MM.1S (cell line): Measurements from ENCODE around the gene ZBTB12.
A peak's percentile ranks its signal among the peaks of the same experiment; 100 is the strongest.

ENCODE experiments used
- DNase-seq: peaks from one replicate; pipeline ENCODE4 v3.0.0-alpha.2; 2015
- H2AFZ ChIP-seq: fragments of 300-600 bp; sonication (generic); 2 replicates; pipeline ENCODE4 v1.6.0; 2016; ENCODE audit warnings: antibody characterized with exemption, low read length
- H3F3A ChIP-seq: fragments of 300-600 bp; sonication (generic); 2 replicates; pipeline ENCODE4 v1.6.1; 2016; ENCODE audit warnings: mild to moderate bottlenecking, antibody characterized with exemption, low read length, moderate library complexity, mixed read lengths; ENCODE audit not compliant: insufficient read depth
- H3K27ac ChIP-seq: fragments of 300-600 bp; sonication (generic); 2 replicates; pipeline ENCODE4 v1.5.1; 2016; ENCODE audit warnings: mild to moderate bottlenecking, low read length
- H3K27me3 ChIP-seq: fragments of 300-600 bp; sonication (generic); replicated peaks from 2 replicates; pipeline ENCODE4 v1.6.0; 2016; ENCODE audit warnings: low read length; ENCODE audit not compliant: insufficient read depth
- H3K36me3 ChIP-seq: fragments of 300-600 bp; sonication (generic); replicated peaks from 2 replicates; pipeline ENCODE4 v1.6.1; 2016; ENCODE audit warnings: mild to moderate bottlenecking, low read length, mixed read lengths; ENCODE audit not compliant: insufficient read depth
- H3K4me1 ChIP-seq: fragments of 300-600 bp; sonication (generic); 2 replicates; pipeline ENCODE4 v1.6.1; 2016; ENCODE audit warnings: low read length, mixed read lengths
- H3K4me2 ChIP-seq: fragments of 300-600 bp; sonication (generic); 2 replicates; pipeline ENCODE4 v1.6.0; 2016; ENCODE audit warnings: low read depth, low read length
- H3K4me3 ChIP-seq: fragments of 300-600 bp; sonication (generic); 2 replicates; pipeline ENCODE4 v1.5.1; 2016; ENCODE audit warnings: low read length, mixed read lengths
- H3K79me2 ChIP-seq: fragments of 300-600 bp; sonication (generic); 2 replicates; pipeline ENCODE4 v1.6.1; 2016; ENCODE audit warnings: mixed run types, low read length, mixed read lengths
- H3K9ac ChIP-seq: fragments of 300-600 bp; sonication (generic); 2 replicates; pipeline ENCODE4 v1.6.1; 2016; ENCODE audit warnings: low read length, mixed read lengths
- H3K9me2 ChIP-seq: fragments of 300-600 bp; sonication (generic); replicated peaks from 2 replicates; pipeline ENCODE4 v1.6.1; 2016; ENCODE audit warnings: mild to moderate bottlenecking, low read length, mixed read lengths; ENCODE audit not compliant: insufficient read depth
- H3K9me3 ChIP-seq: fragments of 300-600 bp; sonication (generic); replicated peaks from 2 replicates; pipeline ENCODE4 v1.6.1; 2016; ENCODE audit warnings: mild to moderate bottlenecking, low read length, mixed read lengths; ENCODE audit not compliant: insufficient read depth
- H4K20me1 ChIP-seq: fragments of 300-600 bp; sonication (generic); 2 replicates; pipeline ENCODE4 v1.6.1; 2016; ENCODE audit warnings: mild to moderate bottlenecking, low read length, moderate library complexity, mixed read lengths; ENCODE audit not compliant: insufficient read depth
- EZH2 ChIP-seq: fragments of 300-600 bp; sonication (generic); optimal IDR thresholded peaks from 2 replicates; pipeline ENCODE3; 2017; ENCODE audit warnings: low read depth, mild to moderate bottlenecking, antibody characterized with exemption, low read length, mixed read lengths
- EZH2phosphoT487 ChIP-seq: fragments of 300-600 bp; sonication (generic); IDR thresholded peaks from 2 replicates; pipeline ENCODE4 v1.6.1; 2018; ENCODE audit warnings: antibody characterized with exemption, low read length
- TF ChIP-seq, protein P1 (sequence below): fragments of 300-600 bp; sonication (generic); IDR thresholded peaks from 2 replicates; pipeline ENCODE4 v1.5.1; 2016; ENCODE audit warnings: antibody characterized with exemption, low read length, mixed read lengths

The ZBTB12 gene

DNA sequence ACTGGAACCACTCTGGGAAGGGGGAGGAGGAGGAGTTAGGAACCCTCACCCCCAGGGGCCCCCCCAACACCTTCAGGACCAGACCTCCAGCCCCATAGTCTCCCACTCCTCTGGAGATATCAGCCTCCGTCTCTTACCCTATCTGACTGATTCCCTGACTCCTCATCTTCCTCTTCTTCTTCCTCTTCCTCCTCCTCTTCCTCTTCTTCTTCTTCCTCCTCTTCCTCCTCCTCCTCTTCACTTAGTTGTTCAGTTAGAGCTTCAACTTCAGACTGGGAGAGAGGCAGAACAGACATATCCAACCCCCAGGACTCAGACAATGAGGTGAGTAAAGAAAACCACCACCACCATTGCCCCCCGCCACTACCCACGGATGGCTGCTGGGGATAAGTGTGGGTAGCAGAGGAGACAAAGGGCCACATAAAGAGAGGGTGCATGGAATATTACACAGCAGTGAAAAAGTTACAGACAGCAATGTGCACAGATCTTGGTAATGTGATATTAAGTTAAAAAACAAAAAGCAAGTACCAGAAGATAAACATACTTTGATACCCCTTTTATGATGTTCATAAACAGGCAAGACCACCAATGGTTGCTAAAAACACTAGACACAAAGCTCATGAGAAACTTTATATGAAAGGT, 12.4 kb downstream of the ZBTB12 start:
- Histone ChIP-seq H3K9me2 (no peaks in the 10 kb centered on the region), H3K4me3 (no peak overlapping the region), H3K27ac (no peak overlapping the region), H3K4me2 (no peak overlapping the region), H3K27me3 (no peaks in the 10 kb centered on the region), H3F3A (no peaks in the 10 kb centered on the region), H2AFZ (no peak overlapping the region), H3K4me1 (no peaks in the 10 kb centered on the region), H4K20me1 (no peaks in the 10 kb centered on the region), H3K36me3 (no peaks in the 10 kb centered on the region; the same call in 1 of the 2 replicates), H3K79me2 (no peaks in the 10 kb centered on the region), H3K9ac (no peak overlapping the region), H3K9me3 (no peaks in the 10 kb centered on the region)
- TF ChIP-seq EZH2 (no peak), EZH2phosphoT487 (no peak)
- TF ChIP-seq, protein P1, sequence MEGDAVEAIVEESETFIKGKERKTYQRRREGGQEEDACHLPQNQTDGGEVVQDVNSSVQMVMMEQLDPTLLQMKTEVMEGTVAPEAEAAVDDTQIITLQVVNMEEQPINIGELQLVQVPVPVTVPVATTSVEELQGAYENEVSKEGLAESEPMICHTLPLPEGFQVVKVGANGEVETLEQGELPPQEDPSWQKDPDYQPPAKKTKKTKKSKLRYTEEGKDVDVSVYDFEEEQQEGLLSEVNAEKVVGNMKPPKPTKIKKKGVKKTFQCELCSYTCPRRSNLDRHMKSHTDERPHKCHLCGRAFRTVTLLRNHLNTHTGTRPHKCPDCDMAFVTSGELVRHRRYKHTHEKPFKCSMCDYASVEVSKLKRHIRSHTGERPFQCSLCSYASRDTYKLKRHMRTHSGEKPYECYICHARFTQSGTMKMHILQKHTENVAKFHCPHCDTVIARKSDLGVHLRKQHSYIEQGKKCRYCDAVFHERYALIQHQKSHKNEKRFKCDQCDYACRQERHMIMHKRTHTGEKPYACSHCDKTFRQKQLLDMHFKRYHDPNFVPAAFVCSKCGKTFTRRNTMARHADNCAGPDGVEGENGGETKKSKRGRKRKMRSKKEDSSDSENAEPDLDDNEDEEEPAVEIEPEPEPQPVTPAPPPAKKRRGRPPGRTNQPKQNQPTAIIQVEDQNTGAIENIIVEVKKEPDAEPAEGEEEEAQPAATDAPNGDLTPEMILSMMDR, result no peak
- DNase-seq, result no peak

DNA sequence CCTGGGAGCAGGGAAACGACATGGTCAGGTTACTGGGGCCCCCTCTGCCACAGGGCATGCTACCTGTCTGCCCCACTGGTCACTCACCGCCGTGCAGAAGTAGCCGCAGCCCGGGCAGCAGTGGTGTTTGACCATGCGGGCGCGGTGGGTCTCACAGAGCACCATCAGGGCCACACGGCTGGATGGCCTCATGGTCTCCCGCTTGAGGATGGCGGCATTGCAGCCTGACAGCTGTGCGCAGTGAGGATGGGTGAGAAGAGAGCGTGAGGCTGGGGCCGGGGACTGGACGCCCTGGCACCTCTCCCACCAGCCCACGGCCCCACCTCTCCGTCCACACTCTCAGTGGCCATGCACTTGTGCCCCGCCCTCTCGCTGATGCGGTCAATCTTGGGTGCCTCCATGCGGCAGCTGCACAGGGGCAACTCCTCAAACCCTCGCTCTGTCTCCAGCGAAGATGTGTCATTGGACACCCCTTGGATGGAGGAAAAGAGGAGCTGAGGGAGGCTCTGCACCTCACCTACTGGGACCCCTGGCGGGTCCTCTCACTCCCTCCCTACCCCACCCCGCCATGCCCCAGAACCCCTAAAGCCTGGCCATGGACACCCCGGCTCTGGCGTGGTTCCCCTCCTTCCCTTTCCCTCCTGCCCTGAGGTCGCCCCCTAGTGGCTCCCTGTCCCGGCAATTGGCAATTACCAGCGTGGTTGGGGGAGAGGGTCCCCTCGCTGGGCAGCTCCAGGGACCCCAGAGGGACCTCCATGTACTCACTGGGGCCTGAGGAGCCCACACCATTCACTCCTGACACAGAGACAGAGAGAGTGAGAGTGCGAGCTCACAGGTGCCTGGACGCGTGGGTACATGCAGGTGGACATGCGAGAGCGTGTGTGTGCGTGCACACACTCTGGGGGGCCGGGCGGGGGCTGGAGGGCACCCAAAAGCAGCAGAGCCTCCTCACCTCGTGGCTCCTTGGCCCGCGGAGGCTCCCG, 13.3 kb downstream of the ZBTB12 start:
- H2AFZ ChIP-seq, result no peak overlapping the region
- H3K4me1 ChIP-seq, result no peaks in the 10 kb centered on the region
- no peak overlapping the region for H3K4me3 ChIP-seq
- DNase-seq, result no peak
- H3K9me2 ChIP-seq, result no peaks in the 10 kb centered on the region
- no peaks in the 10 kb centered on the region for H3K27me3 ChIP-seq
- H3K4me2 ChIP-seq, result no peak overlapping the region
- no peak overlapping the region for H3K27ac ChIP-seq
- H4K20me1 ChIP-seq, result no peaks in the 10 kb centered on the region
- H3K79me2 ChIP-seq, result no peaks in the 10 kb centered on the region
- H3F3A ChIP-seq, result no peaks in the 10 kb centered on the region
- no peaks in the 10 kb centered on the region for H3K9me3 ChIP-seq
- no peak for TF ChIP-seq EZH2phosphoT487
- TF ChIP-seq, protein P1, result peak; percentile 76
- H3K36me3 ChIP-seq, result no peaks in the 10 kb centered on the region; the same call in 1 of the 2 replicates
- no peak overlapping the region for H3K9ac ChIP-seq

DNA sequence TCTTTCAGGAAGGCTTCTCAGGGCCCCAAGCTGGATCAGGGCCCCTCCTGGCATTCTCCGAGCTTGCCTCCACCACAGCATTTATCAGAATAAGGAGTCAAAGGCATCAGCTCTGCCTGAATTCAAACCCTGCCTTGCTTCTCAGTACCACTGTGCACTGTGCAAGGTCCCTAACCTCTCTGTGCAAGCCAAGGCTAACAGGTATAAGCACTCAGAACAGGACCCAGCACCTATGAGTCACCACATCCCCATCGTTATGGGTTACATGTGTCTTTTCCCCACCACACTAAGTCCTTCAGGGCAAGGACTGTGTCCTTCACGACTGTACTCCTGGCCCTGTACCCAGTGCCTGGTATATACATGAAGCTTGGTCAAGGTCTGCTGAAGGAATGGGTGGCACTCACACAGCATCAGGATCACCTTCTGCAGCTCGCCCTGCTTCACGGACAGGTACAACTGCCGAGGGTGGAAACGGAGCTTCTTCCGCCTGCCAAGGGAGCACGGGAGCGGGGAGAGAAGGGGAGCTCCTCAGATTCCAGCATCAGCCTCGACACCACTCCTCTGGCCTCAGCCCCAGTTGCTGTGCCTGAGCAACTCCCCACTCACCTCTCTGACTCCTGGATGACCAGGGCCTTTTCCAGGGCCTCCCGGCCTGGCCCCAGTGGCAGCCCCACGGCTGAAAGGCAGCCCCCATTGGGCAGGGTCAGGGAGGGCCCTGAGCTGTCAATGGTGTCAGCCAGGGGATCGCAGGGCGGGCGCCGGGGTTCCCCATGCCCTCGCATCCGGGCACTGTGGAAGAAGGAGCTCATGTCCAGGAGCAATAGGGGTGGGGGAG, 14.5 kb downstream of the ZBTB12 start:
- Histone ChIP-seq H3K4me3 (no peak overlapping the region), H3K4me2 (no peak overlapping the region), H3K27ac (no peak overlapping the region), H3K27me3 (no peaks in the 10 kb centered on the region), H3K9me2 (no peaks in the 10 kb centered on the region), H3K9me3 (no peaks in the 10 kb centered on the region), H3K79me2 (no peaks in the 10 kb centered on the region), H2AFZ (no peak overlapping the region), H3K9ac (no peak overlapping the region), H4K20me1 (no peaks in the 10 kb centered on the region), H3K4me1 (no peaks in the 10 kb centered on the region), H3K36me3 (no peaks in the 10 kb centered on the region; the same call in 1 of the 2 replicates), H3F3A (no peaks in the 10 kb centered on the region)
- DNase-seq, result no peak
- no peak for TF ChIP-seq EZH2
- TF ChIP-seq, protein P1, result no peak
- no peak for TF ChIP-seq EZH2phosphoT487
